ENCODE measurements around the gene DTD1. TPM values are rescaled to one million over a fixed set of nuclear protein-coding genes. Genes with fewer than 3 reads are reported as not detected.

Gene DTD1
- total and polyA plus RNA-seq, 2 of the 13 experiments (the other 11 are each of a cell fraction or from before 2014, with no cell fraction given) = 41.2 to 79.3 TPM

DNA sequence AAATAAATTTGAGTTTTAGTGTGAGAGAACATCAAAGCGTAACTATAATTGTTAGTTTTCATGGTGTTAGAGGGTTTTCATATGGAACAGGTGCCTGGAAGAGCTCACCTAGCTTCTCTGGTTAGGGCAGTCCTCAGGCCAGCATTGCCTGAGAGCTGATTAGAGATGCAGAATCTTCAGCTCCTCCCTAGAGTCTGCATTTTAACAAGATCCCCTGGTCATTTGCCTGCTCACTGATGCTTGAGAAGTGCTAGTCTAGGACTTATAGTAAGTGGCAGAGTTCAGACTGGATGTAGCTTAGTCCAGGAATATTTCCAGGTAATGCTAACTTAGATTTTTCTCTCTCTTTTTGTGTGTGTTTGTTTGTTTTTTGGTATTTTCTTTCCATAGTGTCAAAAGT lies 42.3 kb upstream of the DTD1 start:
- in situ Hi-C loops (cut with HindIII; ENCODE audit: extremely low pct_ligation_motif_present, low pct_unique_long_range_greater_than_20kb) (no loop called here), intact Hi-C loops (cut with micrococcal nuclease; ENCODE audit: unreplicated experiment) (no loop called here)
- no TSS peak for BruUV-seq (replicated peaks)
- Histone ChIP-seq H4K20me1 (ENCODE audit: insufficient read depth, low read length) (no peaks in the 10 kb centered on the region), H3K36me3 (replicated peaks in 1 of 2; ENCODE audit: control insufficient read depth in 1 of 2, insufficient read depth in 2 of 2, low read length in 2 of 2) (peaks cover 43 to 89% of the 10 kb centered on the region in 2 experiments), H2AFZ (ENCODE audit: low read length) (no peak overlapping the region), H3K4me2 (ENCODE audit: low read depth, low read length) (no peak overlapping the region), H3K9me3 (ENCODE audit: low read length) (no peaks in the 10 kb centered on the region), H3K27me3 (ENCODE audit: control insufficient read depth in 1 of 2, insufficient read depth in 2 of 2, low read length in 2 of 2) (no peaks in the 10 kb centered on the region), H3K9ac (ENCODE audit: insufficient read depth, low read depth, low read length) (no peak overlapping the region), H3K4me3 (replicated peaks in 1 of 3; ENCODE audit: insufficient read depth in 1 of 3, low read depth in 2 of 3, low read length in 3 of 3) (no peak overlapping the region), H3K4me1 (ENCODE audit: insufficient read depth, low read length) (no peaks in the 10 kb centered on the region), H3K79me2 (ENCODE audit: insufficient read depth, low read length) (no peaks in the 10 kb centered on the region), H3K27ac (ENCODE audit: extremely low read length, insufficient read depth, low read length) (no peak overlapping the region)
- ChIA-PET CTCF (ENCODE audit: low intra/inter-chr PET ratio, low total read pairs) (no interaction called here), POLR2A (no interaction called here)
- FAIRE-seq (no peak), DNase-seq (ENCODE audit: low spot score) (no peak), ATAC-seq (no peak)
- 98% methylated on average over 1 of the region's 1 CpG for WGBS (ENCODE audit: low lambda C conversion rate)
- TF ChIP-seq ZBTB7B (CRISPR knock-in tag; IDR thresholded peaks at IDR 0.05) (no peak), ZNF235 (CRISPR knock-in tag; IDR thresholded peaks at IDR 0.05; ENCODE audit: borderline replicate concordance) (no peak), ZNF136 (CRISPR knock-in tag; IDR thresholded peaks at IDR 0.05; ENCODE audit: low read depth) (no peak), ZBTB8A (CRISPR knock-in tag; IDR thresholded peaks at IDR 0.05; ENCODE audit: borderline replicate concordance, low read depth) (no peak), ZMYM3 (CRISPR knock-in tag; IDR thresholded peaks at IDR 0.05) (no peak), KDM4B (CRISPR knock-in tag; IDR thresholded peaks at IDR 0.05) (no peak), FOXK2 (IDR thresholded peaks at IDR 0.05) (no peak), CBX5 (CRISPR knock-in tag; IDR thresholded peaks at IDR 0.05; ENCODE audit: borderline replicate concordance) (no peak), BRF2 (CRISPR knock-in tag; IDR thresholded peaks at IDR 0.05) (no peak)

GRCh38 chr20:18548465-18548864 lies 39.4 kb upstream of the DTD1 start:
- DNase-seq (ENCODE audit: low spot score) (no peak), ATAC-seq (no peak), FAIRE-seq (no peak)
- H3K4me3 ChIP-seq (replicated peaks in 1 of 3; ENCODE audit: insufficient read depth in 1 of 3, low read depth in 2 of 3, low read length in 3 of 3) = no peak overlapping the region
- H4K20me1 ChIP-seq (ENCODE audit: insufficient read depth, low read length) = no peaks in the 10 kb centered on the region
- H3K4me2 ChIP-seq (ENCODE audit: low read depth, low read length) = no peak overlapping the region
- H3K27me3 ChIP-seq (ENCODE audit: control insufficient read depth in 1 of 2, insufficient read depth in 2 of 2, low read length in 2 of 2) = no peaks in the 10 kb centered on the region
- no peaks in the 10 kb centered on the region for H3K9me3 ChIP-seq (ENCODE audit: low read length)
- WGBS (ENCODE audit: low lambda C conversion rate) = 97% methylated on average over 3 of the region's 3 CpGs
- in situ Hi-C loops (cut with HindIII; ENCODE audit: extremely low pct_ligation_motif_present, low pct_unique_long_range_greater_than_20kb) = no loop called here
- BruUV-seq (replicated peaks) = no TSS peak
- peaks cover 39 to 80% of the 10 kb centered on the region in 2 experiments for H3K36me3 ChIP-seq (replicated peaks in 1 of 2; ENCODE audit: control insufficient read depth in 1 of 2, insufficient read depth in 2 of 2, low read length in 2 of 2)
- H3K27ac ChIP-seq (ENCODE audit: extremely low read length, insufficient read depth, low read length) = no peak overlapping the region
- intact Hi-C loops (cut with micrococcal nuclease; ENCODE audit: unreplicated experiment) = no loop called here
- TF ChIP-seq ZNF75D (CRISPR knock-in tag; IDR thresholded peaks at IDR 0.05; ENCODE audit: borderline replicate concordance) (no peak), MAFF (IDR thresholded peaks at IDR 0.05; ENCODE audit: low read depth, low read length) (peak; percentile 77), MAFK (conservative IDR thresholded peaks at IDR 0.05 in 1 of 2, IDR thresholded peaks at IDR 0.05 in 1 of 2; ENCODE audit: low read length in 2 of 2) (peak; percentile 85 to 86)
- ChIA-PET POLR2A (no interaction called here), CTCF (ENCODE audit: low intra/inter-chr PET ratio, low total read pairs) (no interaction called here)
- no peak overlapping the region for H3K9ac ChIP-seq (ENCODE audit: insufficient read depth, low read depth, low read length)
- H3K4me1 ChIP-seq (ENCODE audit: insufficient read depth, low read length) = no peaks in the 10 kb centered on the region
- no peak overlapping the region for H2AFZ ChIP-seq (ENCODE audit: low read length)
- no peaks in the 10 kb centered on the region for H3K79me2 ChIP-seq (ENCODE audit: insufficient read depth, low read length)
